DLD1 (cell line): ENCODE data around the gene SPTBN1.

Experiments
- in situ Hi-C: cut with HindIII; loops from 2 replicates; pipeline ENCODE4 v1.10.0; 2017; ENCODE audit warnings: low sequenced_read_pairs

The SPTBN1 gene

GRCh38 chr2:54644236-54644635 is 188.1 kb downstream of the SPTBN1 start:
- in situ Hi-C loops, result no loop called here

- in situ Hi-C loops, result no loop called here
Observed at GRCh38 chr2:54646170-54646927, 190.2 kb downstream of the SPTBN1 start.

- in situ Hi-C loops, result no loop called here
Observed at GRCh38 chr2:54648256-54648655, 192.1 kb downstream of the SPTBN1 start.

- in situ Hi-C loops, result no loop called here
Observed at GRCh38 chr2:54649191-54649590, 193.1 kb downstream of the SPTBN1 start.

GRCh38 chr2:54649633-54650032 is 193.5 kb downstream of the SPTBN1 start:
- in situ Hi-C loops, result no loop called here

GRCh38 chr2:54650612-54651011 is 194.5 kb downstream of the SPTBN1 start:
- in situ Hi-C loops, result no loop called here

- in situ Hi-C loops, result no loop called here
Observed at GRCh38 chr2:54651291-54651690, 195.2 kb downstream of the SPTBN1 start.

- in situ Hi-C loops, result no loop called here
Observed at GRCh38 chr2:54652540-54652939, 196.4 kb downstream of the SPTBN1 start.

GRCh38 chr2:54653572-54654204 is 197.6 kb downstream of the SPTBN1 start:
- in situ Hi-C loops, result no loop called here

- in situ Hi-C loops, result no loop called here
Observed at GRCh38 chr2:54655046-54655809, 199.1 kb downstream of the SPTBN1 start.

- in situ Hi-C loops, result no loop called here
Observed at GRCh38 chr2:54656863-54657262, 200.7 kb downstream of the SPTBN1 start.

- in situ Hi-C loops, result no loop called here
Observed at GRCh38 chr2:54657664-54658083, 201.5 kb downstream of the SPTBN1 start.

- in situ Hi-C loops, result no loop called here
Observed at GRCh38 chr2:54658564-54659071, 202.5 kb downstream of the SPTBN1 start.

GRCh38 chr2:54659527-54659926 is 203.4 kb downstream of the SPTBN1 start:
- in situ Hi-C loops, result no loop called here

- in situ Hi-C loops, result no loop called here
Observed at GRCh38 chr2:54660752-54661151, 204.6 kb downstream of the SPTBN1 start.

- in situ Hi-C loops, result no loop called here
Observed at GRCh38 chr2:54663424-54664030, 207.4 kb downstream of the SPTBN1 start.

- in situ Hi-C loops, result no loop called here
Observed at GRCh38 chr2:54664238-54664786, 208.2 kb downstream of the SPTBN1 start.

GRCh38 chr2:54665436-54665856 is 209.3 kb downstream of the SPTBN1 start:
- in situ Hi-C loops, result no loop called here

- in situ Hi-C loops, result no loop called here
Observed at GRCh38 chr2:54666131-54666633, 210.1 kb downstream of the SPTBN1 start.

GRCh38 chr2:54666634-54667265 is 210.6 kb downstream of the SPTBN1 start:
- in situ Hi-C loops, result no loop called here
